ENCODE results near the gene COX20. TPM values are rescaled to one million over a fixed set of nuclear protein-coding genes. Genes with fewer than 3 reads are reported as not detected.

Gene COX20
- total and polyA plus RNA-seq, 2 of the 13 experiments (the other 11 are each of a cell fraction or from before 2014, with no cell fraction given) = 34.4 to 95.8 TPM

DNA sequence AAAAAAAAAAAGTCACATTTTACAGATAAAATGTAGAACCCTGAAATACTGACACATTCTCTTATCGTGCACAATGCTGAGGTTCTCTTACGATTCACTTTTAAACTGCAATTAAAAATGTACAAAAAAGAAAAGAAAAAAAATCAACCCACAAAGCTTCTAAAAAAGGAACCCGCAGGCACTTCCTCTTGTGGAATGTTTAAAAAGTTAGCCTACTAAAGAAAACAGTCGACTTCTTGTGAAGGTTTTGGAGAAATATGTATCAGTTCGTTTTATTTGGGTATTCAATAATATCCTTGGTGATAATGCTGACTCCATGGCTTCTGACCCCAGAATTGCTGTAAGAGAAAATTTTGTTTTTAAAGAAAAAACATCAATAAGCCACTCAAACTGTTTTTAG lies 18.7 kb downstream of the COX20 start:
- intact Hi-C loops (cut with micrococcal nuclease; ENCODE audit: unreplicated experiment) = no loop called here
- Histone ChIP-seq H3K79me2 (ENCODE audit: insufficient read depth, low read length) (peaks cover 44% of the 10 kb centered on the region), H3K9ac (ENCODE audit: insufficient read depth, low read depth, low read length) (no peak overlapping the region), H4K20me1 (ENCODE audit: insufficient read depth, low read length) (peaks cover 30% of the 10 kb centered on the region), H3K4me2 (ENCODE audit: low read depth, low read length) (no peak overlapping the region), H3K4me1 (ENCODE audit: insufficient read depth, low read length) (peaks cover 40% of the 10 kb centered on the region), H2AFZ (ENCODE audit: low read length) (no peak overlapping the region), H3K36me3 (replicated peaks in 1 of 2; ENCODE audit: control insufficient read depth in 1 of 2, insufficient read depth in 2 of 2, low read length in 2 of 2) (peaks cover 22 to 74% of the 10 kb centered on the region in 2 experiments), H3K27me3 (ENCODE audit: control insufficient read depth in 1 of 2, insufficient read depth in 2 of 2, low read length in 2 of 2) (no peaks in the 10 kb centered on the region), H3K27ac (ENCODE audit: extremely low read length, insufficient read depth, low read length) (no peak overlapping the region), H3K9me3 (ENCODE audit: low read length) (no peaks in the 10 kb centered on the region), H3K4me3 (replicated peaks in 1 of 3; ENCODE audit: insufficient read depth in 1 of 3, low read depth in 2 of 3, low read length in 3 of 3) (no peak overlapping the region)
- no peak for ATAC-seq
- FAIRE-seq = no peak
- POLR2A ChIA-PET = no interaction called here
- no TSS peak for BruUV-seq (replicated peaks)
- no peak for DNase-seq (ENCODE audit: low spot score)
- 95% methylated on average over 5 of the region's 5 CpGs for WGBS (ENCODE audit: low lambda C conversion rate)
- CTCF ChIA-PET (ENCODE audit: low intra/inter-chr PET ratio, low total read pairs) = no interaction called here
- in situ Hi-C loops (cut with HindIII; ENCODE audit: extremely low pct_ligation_motif_present, low pct_unique_long_range_greater_than_20kb) = no loop called here
- TF ChIP-seq ZNF501 (CRISPR knock-in tag; IDR thresholded peaks at IDR 0.05) (no peak), KLF15 (CRISPR knock-in tag; IDR thresholded peaks at IDR 0.05; ENCODE audit: borderline replicate concordance) (no peak), SOX13 (IDR thresholded peaks at IDR 0.05) (no peak), SOX13 (CRISPR knock-in tag; conservative IDR thresholded peaks at IDR 0.05 in 1 of 2, IDR thresholded peaks at IDR 0.05 in 1 of 2) (no peak), SYNCRIP (IDR thresholded peaks at IDR 0.05; ENCODE audit: insufficient read depth, low read depth, low read length) (no peak), CAMTA2 (CRISPR knock-in tag; IDR thresholded peaks at IDR 0.05; ENCODE audit: borderline replicate concordance) (no peak), ZNF891 (CRISPR knock-in tag; IDR thresholded peaks at IDR 0.05) (no peak), ZNF577 (CRISPR knock-in tag; IDR thresholded peaks at IDR 0.05; ENCODE audit: borderline replicate concordance, low read depth) (no peak), NFATC3 (CRISPR knock-in tag; IDR thresholded peaks at IDR 0.05) (no peak), DNMT1 (CRISPR knock-in tag; IDR thresholded peaks at IDR 0.05) (no peak), ZNF775 (CRISPR knock-in tag; IDR thresholded peaks at IDR 0.05; ENCODE audit: borderline replicate concordance) (no peak), RFXAP (CRISPR knock-in tag; IDR thresholded peaks at IDR 0.05; ENCODE audit: borderline replicate concordance) (no peak), RNF2 (conservative IDR thresholded peaks at IDR 0.05; ENCODE audit: low read depth) (no peak)
- TF ChIP-seq, protein P1, sequence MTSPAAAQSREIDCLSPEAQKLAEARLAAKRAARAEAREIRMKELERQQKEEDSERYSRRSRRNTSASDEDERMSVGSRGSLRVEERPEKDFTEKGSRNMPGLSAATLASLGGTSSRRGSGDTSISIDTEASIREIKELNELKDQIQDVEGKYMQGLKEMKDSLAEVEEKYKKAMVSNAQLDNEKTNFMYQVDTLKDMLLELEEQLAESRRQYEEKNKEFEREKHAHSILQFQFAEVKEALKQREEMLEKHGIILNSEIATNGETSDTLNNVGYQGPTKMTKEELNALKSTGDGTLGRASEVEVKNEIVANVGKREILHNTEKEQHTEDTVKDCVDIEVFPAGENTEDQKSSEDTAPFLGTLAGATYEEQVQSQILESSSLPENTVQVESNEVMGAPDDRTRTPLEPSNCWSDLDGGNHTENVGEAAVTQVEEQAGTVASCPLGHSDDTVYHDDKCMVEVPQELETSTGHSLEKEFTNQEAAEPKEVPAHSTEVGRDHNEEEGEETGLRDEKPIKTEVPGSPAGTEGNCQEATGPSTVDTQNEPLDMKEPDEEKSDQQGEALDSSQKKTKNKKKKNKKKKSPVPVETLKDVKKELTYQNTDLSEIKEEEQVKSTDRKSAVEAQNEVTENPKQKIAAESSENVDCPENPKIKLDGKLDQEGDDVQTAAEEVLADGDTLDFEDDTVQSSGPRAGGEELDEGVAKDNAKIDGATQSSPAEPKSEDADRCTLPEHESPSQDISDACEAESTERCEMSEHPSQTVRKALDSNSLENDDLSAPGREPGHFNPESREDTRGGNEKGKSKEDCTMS (CRISPR knock-in tag; conservative IDR thresholded peaks at IDR 0.05) = no peak
- TF ChIP-seq, protein P2, sequence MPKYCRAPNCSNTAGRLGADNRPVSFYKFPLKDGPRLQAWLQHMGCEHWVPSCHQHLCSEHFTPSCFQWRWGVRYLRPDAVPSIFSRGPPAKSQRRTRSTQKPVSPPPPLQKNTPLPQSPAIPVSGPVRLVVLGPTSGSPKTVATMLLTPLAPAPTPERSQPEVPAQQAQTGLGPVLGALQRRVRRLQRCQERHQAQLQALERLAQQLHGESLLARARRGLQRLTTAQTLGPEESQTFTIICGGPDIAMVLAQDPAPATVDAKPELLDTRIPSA (CRISPR knock-in tag; IDR thresholded peaks at IDR 0.05; ENCODE audit: borderline replicate concordance) = no peak
- TF ChIP-seq, protein P3, sequence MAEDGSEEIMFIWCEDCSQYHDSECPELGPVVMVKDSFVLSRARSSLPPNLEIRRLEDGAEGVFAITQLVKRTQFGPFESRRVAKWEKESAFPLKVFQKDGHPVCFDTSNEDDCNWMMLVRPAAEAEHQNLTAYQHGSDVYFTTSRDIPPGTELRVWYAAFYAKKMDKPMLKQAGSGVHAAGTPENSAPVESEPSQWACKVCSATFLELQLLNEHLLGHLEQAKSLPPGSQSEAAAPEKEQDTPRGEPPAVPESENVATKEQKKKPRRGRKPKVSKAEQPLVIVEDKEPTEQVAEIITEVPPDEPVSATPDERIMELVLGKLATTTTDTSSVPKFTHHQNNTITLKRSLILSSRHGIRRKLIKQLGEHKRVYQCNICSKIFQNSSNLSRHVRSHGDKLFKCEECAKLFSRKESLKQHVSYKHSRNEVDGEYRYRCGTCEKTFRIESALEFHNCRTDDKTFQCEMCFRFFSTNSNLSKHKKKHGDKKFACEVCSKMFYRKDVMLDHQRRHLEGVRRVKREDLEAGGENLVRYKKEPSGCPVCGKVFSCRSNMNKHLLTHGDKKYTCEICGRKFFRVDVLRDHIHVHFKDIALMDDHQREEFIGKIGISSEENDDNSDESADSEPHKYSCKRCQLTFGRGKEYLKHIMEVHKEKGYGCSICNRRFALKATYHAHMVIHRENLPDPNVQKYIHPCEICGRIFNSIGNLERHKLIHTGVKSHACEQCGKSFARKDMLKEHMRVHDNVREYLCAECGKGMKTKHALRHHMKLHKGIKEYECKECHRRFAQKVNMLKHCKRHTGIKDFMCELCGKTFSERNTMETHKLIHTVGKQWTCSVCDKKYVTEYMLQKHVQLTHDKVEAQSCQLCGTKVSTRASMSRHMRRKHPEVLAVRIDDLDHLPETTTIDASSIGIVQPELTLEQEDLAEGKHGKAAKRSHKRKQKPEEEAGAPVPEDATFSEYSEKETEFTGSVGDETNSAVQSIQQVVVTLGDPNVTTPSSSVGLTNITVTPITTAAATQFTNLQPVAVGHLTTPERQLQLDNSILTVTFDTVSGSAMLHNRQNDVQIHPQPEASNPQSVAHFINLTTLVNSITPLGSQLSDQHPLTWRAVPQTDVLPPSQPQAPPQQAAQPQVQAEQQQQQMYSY (CRISPR knock-in tag; IDR thresholded peaks at IDR 0.05) = no peak
- TF ChIP-seq, protein P4, sequence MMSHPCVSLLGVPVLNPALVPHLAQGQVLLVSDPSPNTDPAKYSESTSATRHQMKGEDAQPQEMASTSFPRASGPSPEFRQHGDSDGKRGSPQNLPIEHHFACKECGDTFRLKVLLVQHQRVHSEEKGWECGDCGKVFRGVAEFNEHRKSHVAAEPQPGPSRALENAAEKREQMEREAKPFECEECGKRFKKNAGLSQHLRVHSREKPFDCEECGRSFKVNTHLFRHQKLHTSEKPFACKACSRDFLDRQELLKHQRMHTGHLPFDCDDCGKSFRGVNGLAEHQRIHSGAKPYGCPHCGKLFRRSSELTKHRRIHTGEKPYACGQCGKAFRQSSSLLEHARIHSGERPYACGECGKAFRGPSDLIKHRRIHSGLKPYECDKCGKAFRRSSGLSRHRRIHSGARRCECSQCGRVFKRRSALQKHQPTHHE (CRISPR knock-in tag; IDR thresholded peaks at IDR 0.05; ENCODE audit: borderline replicate concordance) = no peak

Measured in HepG2 (cell line).